ENCODE measurements around the gene PLPP4.
A peak's percentile ranks its signal among the peaks of the same experiment; 100 is the strongest.

The PLPP4 gene

DNA sequence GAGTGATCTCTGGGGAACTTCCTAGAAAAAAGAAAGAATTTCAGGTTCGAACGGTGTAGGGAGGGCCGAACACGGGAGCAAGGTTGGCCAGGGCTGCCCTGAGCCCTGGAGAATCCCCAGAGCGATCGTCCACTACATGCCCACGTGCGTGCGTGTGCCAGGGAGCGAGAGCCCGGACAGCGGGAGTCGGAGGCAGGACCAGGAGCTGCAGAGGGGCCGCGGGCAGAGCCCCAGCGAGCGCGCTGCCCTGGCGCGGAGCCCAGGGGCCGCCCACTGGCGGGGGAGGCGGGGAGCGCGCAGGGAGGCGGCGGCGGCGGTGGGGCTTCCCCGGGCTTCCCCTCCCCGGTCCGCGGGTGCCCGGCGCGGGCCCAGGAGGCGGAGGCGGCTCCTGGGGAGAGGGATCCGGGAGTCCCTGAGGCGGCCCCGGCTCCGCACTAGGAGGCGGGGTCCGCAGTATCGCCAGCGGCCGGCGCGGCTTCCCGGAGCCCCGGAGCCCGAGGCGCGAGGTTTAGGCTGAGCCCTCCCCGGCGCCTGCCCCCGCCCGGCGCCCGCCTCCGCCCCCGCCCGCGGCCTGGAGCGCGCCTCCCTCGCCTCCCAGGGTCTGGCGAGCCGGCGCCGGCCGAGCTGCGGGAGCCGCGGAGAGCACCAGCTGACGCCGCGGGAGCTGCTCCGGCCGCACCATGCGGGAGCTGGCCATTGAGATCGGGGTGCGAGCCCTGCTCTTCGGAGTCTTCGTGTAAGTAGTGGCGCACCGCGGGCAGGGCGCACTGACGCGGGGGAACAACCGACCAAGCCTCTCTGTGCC, at the start of gene PLPP4:
TSS of gene PLPP4 (plus strand) at position 602 of the 805 bp plus-strand sequence. CDS start at position 681, 79 bp downstream.
- peak in 1 of 2 donors; percentile 20 for DNase-seq

DNA sequence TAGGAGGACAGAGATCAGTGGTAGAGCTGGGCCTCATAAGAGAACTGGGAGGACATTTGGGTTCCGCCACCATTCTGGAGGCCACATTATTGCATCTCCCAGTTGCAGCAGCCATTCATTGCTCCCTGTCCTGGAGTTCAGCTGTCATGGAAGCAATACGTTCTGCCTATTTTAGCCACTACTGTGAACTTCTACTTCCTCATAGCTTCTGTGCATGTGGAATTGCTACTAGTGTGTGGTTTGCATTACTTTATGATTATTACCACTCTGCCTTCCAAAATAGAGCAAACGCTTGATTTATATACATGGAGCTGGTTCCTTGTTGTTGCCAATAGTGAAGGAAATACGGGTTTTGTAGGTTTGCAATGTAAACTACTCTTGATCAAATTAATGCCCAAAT, 47.2 kb upstream of the PLPP4 start:
- no peak for DNase-seq

DNA sequence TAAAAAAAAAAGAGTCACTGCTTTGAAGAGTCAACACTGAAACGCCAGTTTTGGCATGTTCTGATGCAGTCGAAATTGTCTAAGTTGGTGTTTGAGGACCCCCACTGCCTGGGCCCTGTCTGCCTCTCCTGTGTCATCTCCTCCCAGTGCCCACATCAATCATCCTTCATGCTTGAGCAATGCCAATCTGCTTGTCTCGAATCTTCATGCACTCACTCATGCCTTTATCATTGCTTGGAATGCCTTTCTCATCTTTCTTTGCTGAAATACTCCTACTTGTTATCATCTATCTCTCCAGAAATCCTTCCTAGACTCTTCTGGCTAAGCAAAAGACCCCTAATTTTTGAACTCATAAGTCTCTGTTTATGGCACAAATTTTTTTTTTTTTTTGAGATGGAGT, 42.1 kb upstream of the PLPP4 start:
- DNase-seq, result no peak

DNA sequence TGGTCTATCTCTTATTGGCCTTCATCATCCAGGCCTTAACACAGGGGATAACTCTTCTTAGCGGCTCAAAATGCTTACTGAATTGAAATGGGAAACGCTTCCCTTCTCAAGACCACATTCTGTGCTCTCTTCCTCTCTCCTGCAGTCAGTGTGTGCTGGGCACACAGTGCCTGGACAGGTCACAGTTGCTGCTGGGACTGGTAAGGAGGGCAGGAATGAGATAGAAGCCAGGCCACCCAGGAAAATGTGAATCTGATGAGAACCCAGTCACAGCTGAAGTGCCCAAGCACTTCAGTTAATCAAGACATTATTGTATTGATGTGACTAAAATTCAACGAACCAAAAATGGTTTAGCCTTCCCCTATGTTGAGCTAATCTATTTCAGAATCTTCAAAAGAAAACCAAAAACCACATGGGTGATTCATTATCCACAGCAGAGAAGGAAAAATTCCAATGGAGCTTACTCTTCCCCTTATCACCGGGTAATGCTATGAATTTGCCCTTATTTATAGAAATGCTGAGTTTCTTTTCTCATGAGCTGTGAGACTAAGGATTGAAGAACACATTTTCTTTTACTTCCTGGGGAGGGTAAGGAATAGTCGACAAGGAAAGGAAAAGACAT, 41.2 kb upstream of the PLPP4 start:
- DNase-seq, result no peak

DNA sequence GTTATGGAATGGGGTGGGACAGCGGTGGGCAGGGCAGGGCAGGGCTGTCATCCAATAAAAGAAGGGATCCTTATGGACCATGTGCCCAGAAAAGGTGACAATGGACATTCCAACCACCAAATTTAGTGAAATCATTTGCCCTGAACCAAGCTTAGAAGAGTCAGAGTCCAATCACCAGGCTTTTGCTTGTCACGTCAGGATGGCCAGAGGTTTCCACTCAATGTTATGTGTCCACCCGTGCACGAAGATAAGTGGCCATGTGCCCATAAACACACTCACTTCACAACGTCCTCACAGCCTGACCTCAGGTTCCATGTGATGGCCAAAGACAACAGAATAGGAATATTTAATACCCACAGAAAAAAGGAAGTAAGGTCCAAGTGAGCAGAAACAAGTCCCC, 36.6 kb upstream of the PLPP4 start:
- DNase-seq, result no peak

DNA sequence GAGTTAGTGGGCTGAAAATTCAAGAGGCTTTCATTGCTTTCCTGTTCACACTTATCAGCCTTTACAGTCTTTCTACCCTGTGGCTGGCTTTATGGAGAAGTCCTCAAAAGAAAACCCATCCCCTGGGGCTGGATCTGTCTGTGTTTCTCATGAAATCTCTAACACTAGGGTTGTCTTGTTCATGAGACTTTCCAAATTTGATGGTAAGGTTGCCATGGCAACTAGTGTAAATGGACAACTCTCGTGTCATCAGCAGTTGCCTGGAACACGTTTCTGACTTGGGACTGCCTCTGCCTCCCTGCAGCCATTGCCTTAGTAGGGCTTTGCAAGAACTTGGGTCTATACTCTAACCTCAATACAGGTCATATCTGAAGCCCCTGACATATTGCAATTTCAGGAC, 35.8 kb upstream of the PLPP4 start:
- no peak for DNase-seq

DNA sequence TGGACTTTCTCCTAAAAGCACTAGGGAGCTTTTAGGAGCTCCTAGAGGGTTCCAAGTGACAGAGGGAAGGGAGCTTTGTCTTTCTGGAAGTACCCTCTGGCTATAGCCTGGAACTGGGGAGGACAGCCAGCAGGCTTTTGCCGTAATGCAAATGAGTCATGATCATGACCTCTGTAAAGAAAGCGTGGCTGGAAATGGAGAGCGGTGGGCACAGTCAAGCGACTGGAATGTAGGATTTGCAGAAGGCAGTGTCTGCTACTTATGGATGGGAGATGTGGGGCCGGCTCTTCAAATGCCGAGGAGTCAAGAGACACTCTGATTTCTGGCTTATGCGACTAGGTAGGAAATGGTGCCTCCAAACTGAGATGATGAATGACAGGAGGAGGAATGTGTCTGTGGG, 34.6 kb upstream of the PLPP4 start:
- DNase-seq, result no peak

DNA sequence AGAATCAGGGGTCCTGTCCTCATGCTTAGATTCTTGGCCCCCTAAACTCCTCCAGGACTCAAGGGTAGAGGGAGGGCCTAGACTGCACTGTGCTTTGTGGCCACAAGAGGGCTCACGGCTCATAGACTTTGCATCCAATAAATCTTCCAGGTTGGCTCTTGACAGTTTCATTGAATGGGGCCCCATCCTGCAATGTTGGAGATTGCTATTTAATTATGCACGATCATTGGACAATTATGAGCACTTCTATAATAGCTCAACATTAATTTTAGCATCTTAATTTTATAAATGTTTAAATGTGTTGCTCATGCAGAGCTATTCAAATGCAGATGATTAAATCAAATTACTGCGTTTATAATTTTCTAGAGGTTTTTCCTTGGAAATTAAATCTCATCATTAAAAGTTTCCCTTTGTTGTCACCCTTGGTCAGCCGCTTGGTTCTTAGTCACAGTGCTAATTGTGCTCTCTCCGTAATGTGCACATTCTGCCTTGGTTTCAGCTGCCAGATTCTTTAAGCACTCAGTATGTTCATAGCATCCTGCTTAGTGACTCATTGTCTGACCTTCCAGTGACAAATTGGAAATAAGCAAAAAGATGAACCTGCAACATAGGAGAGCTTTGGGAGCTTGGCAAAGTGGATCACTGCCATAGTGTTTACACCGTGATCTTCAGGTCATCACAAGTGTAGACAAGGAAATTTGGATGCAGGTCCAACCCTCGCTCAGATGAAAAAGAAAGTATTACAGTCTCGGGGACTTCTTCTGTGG, 33.4 kb upstream of the PLPP4 start:
- DNase-seq, result peak in 1 of 2 donors; percentile 48

DNA sequence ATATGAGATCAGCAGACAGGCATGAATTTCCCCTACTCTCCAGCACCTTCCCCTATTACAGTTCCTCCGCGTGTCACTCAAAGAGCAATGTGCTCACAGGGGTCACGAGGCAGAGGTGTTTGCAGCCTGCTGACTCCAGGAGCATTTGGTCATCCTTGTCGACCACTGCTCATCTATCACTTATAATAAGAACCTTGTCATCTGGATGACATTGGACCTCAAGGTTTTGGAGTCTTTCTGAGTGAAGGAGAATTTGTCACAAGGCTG, 32.9 kb upstream of the PLPP4 start:
- DNase-seq, result no peak

DNA sequence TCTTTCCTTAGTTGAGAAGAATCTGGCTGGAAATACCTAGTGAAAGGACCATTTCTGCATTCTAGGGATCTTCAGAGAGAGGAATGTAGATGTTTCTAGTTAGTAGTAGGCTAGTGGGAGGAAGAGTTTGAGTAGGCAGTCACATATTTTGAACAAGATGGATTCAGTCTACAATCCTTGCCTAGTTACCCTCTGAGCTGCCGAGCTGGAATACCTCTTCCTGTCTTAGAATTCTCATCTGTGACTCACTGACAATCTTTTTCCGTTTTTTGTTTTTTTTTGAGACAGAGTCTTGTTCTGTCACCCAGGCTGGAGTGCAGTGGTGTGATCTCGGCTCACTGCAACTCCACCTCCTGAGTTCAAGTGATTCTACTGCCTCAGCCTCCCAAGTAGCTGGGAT, 30.7 kb upstream of the PLPP4 start:
- no peak for DNase-seq

DNA sequence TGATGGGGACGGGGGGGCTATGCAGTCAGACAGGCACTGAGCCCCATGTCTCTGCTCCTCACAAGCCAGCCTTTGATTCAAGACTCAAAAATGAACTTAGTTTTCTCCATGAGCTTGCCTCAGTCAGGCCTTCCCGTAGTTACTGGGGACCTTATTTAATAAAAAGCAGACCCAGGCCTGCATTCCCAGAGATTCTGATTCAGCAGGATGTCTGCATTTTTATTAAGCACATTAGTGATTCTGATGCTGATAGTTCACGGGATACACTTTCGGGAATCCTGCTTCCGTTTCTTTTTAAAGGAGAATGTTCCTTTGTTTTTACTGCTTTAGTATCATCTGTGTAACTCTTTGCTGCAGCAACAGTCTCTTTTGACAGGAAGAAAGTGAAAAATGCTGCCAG, 28.3 kb upstream of the PLPP4 start:
- no peak for DNase-seq

DNA sequence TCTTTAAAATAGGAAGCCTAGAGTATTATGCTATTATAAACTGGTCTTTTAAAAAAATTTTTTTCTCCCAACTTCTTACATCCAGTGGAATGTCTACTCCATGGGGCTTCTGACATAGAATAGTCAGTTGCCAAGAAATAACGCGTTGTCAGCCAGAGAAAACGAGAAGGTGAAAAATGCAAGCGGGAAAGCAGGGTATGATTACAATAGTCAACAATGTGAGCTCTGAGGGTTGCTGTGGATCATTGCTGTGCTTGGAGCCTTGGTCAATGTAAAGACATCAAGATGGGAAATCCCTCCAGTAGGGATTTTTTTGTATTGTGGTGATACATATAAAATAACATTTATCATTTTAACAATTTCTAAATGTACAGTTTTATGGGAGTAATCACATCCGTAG, 27.6 kb upstream of the PLPP4 start:
- no peak for DNase-seq

DNA sequence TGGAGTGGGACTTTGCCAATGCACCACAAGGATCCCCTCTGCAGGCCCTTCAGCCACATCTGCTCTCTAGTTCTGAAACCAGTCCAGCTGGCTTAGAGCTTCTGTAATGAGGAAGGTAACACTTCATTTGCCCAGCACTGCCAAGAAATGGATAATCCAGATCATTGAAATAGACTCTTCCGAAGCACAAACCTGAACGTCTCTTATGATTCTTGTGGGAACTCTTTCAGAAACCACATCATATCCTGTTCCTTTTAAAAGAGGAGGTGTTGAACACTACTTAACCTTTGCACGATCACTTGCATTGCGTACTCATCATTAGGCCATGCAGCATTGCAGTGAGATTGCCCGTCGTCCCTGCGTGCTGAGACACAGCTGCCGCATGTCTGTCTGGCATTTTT, 25.8 kb upstream of the PLPP4 start:
- DNase-seq, result no peak

DNA sequence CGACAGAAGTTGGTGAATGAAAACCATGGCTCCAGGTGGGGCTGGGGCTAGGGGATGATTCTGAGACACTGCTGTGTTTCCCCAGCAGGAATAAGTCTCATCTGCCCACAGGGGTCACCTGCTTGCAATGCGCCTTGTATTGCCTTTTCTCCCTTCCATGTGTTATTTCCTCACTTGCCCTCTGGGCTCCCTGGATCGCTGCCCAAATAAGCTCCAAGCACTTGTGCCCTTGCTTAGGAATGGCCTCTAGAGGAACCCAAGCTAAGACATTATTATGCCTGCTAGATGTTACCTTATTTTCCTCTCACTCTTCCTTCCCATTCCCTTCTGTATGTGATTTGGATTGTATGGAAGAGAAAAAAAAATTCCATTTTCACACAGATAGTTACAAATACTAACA, 24.8 kb upstream of the PLPP4 start:
- DNase-seq, result no peak

DNA sequence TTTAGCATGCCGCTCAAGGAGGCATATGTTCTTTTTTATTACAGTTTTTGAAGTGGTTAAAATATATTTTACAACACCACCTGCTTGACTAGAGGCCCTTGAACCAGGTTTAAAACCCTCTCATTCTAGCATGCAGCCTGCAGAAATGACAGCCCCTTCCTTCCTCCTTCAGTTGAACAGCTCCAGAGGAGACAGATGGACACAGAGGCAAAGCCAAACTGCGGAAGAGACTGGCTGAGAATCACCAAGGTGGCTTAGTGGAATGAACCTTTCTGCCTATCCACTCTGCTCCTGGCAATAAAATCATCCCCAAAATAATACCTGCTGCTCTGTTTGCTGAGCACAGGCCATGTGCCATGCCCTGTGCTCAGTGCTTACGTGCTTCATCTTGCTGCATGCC, 23.9 kb upstream of the PLPP4 start:
- DNase-seq, result no peak

DNA sequence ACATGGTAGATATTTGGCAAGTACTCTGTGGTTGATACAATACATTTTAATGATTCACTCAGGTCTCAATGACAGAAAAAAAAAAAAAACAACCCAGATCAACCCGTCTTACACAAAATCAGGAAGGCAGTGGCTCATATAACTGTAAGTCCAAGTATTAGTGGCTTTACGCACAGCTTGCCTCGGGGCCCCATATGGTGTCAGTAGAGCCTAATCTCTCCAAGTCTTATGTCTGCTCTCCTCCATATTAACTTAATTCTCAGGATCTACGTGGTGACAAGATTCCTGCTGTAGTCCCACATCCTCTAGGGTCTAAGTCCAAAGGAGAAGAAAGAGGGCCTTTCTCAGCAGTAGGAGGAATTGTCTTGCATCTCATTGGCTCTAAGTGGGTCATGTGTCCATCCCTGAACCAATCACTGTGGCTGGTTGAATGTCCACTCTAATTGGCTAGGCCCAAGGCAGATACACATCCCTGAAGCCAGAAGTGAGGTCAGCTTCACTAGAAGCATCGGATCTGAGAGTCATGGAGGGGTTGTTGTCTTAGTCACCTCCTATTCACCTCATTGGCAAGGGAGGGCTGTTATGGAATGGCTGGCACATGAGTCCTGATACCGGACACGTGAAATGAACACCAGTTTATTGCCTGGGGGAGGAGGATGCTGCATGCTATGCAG, 20.5 kb upstream of the PLPP4 start:
- no peak for DNase-seq

DNA sequence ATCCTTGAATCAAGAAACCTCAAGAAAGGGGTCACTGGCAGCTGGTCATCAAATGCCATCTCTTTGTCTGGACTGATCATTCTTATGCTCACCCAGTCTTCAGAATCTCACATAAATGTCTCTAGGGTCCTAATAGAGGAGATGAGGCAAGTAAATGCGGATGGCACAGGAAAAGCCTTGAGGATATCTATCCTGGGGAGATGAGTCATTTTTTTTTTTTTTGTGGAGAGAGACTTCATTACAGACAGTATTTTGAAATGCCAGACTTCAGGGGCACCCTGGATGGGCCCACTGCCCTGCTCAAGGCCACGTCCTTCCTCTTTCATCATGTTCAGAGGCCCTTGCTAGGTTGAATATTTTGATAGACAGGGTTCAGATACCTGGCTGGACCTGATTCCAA, 19.5 kb upstream of the PLPP4 start:
- DNase-seq, result no peak

DNA sequence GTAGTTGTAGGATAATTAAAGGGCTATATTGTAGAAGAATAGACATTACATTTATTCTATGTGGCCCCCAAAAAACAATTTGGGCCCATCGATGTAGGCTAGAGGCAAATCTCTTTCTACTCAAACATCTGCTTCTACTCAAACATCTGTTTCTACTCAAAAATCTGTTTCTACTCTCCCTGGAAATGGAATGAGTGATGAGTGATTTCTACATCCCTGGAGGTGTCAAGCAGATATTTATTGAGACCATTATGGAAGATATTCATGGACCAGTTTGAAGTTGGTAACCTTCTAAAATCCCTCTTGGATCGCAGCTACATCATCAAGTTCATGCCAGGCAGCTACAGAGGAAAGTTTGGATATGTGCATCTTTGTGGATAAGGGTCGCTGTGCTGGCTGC, 5.1 kb upstream of the PLPP4 start:
- DNase-seq, result no peak

DNA sequence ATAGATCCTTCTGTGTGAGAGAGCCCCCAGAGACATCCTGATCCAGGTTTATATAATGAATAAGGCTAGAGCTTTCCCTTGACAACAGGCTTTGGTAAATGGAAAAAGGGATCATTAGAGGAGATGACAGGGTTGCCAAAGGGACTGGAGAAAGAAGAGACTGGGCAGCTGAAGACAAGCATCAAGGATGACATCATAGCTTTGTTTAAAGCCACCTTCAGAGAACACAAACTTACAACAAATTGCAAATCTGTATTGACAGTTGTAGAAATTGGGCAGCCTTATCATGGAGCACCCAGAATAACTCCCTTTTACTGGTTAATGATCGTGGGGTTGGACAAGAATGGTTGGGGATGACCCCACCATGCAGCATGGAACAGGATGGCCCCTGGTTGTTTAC, 3.7 kb upstream of the PLPP4 start:
- DNase-seq, result no peak

DNA sequence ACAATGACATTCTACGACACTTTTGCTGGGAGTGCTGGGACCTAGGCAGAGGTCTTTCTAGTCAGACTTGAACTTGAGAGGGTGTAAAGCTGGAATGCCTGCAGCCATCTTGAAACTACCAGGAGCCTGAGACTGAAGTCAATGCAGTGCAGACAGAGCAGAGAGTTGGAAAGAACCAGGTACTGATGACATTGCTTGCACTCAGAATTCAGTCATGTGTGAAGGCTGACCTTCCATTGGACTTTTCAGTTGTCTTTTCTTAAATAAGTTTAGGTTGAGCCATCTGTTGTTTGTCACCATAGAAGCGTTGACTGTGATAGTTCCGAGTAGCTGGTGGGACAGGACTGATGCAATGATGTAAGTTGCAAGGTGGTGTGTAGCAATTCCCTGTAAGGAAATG, 3.1 kb upstream of the PLPP4 start:
- DNase-seq, result no peak

DNA sequence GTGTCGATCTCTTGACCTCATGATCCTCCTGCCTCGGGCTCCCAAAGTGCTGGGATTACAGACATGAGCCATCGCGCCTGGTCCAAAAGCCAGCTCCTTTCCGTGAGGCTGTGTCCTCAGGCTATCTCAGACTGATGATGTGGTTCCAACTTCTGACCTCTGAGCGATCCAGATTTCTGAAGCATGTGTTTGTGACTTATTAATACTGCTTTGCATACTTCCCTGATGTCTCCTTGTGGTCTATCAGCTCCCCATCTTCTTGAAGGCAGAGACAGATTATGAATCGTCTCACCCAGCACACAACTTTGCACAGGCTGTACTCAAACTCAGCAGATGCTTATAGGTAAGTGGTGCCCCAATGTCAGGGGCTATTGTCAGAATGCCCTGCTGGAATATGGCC, 2.0 kb upstream of the PLPP4 start:
- no peak for DNase-seq

DNA sequence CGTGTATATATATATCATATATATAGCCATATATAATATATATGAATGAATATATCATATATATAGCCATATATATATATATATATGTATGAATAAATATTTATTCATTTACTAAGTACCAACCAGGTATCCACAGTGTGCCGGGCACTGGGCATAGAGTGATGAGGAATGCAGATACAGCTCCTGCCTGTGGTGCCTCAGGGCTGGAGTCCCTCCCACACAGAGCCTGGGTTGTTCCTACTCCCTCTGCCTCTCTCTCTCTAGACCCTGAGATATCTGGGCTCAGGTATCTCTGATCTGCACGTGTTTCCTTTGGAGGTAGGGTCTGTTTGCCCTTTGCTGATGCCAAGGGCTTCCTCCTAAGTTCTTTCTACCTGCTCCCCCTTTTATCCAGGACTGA, 1.4 kb upstream of the PLPP4 start:
- no peak for DNase-seq

DNA sequence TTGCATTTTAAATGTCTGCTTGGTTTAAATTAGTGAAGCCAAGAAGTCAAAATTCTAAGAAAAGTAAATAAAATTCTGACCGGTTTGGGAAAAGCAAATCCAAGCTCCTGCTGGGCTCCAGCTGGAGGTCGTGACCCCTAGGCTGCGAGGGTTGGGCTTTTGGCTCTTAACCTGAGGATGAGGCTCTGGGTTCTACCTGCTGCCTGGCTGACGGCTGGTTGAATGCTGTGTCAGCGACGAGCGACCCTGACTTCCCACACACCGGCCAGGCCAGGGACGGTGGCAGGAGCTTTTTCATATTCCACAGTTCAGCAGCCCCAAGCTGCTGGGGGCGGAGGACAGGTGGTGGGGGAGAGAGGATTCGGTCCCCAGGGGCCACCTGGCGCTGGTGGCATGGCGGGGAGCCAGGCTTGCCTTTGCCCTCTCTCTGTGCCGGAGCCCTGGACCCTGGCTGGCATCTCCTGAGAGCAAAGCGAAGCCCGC, 843 bp upstream of the PLPP4 start:
- no peak for DNase-seq

Measured in stimulated activated CD4-positive, alpha-beta T cell treated with anti-CD3 and anti-CD28 coated beads, Interleukin-2, amount 100 ng/mL, for 24 hours (primary cell).